Mesothelial cell of epicardium (in vitro differentiated cells): ENCODE measurements around the gene MCEMP1. TPM values are rescaled to one million over a fixed set of nuclear protein-coding genes. Genes with fewer than 3 reads are reported as not detected.

Source experiments
- DNase-seq, 2 experiments: peaks; one replicate each; pipeline ENCODE4 v3.0.0; 2021; ENCODE audit warnings: low spot score in 2 of 2; ENCODE audit not compliant: unreplicated experiment in 2 of 2
- H3K27ac Mint-ChIP-seq: 2 replicates; pipeline ENCODE4 v1.8.0; 2021; ENCODE audit warnings: mixed read lengths
- H3K27me3 Mint-ChIP-seq: 2 replicates; pipeline ENCODE4 v1.8.0; 2021; ENCODE audit warnings: low read depth, mixed read lengths
- H3K36me3 Mint-ChIP-seq: 2 replicates; pipeline ENCODE4 v1.8.0; 2021; ENCODE audit warnings: mixed read lengths
- H3K4me1 Mint-ChIP-seq: 2 replicates; pipeline ENCODE4 v1.8.0; 2021; ENCODE audit warnings: mixed read lengths
- H3K4me3 Mint-ChIP-seq: 2 replicates; pipeline ENCODE4 v1.8.0; 2021; ENCODE audit warnings: mild to moderate bottlenecking, moderate library complexity, mixed read lengths
- H3K9me3 Mint-ChIP-seq: 2 replicates; pipeline ENCODE4 v1.8.0; 2021; ENCODE audit warnings: mixed read lengths
- CTCF ChIP-seq: fragments of 200-600 bp; sonication (generic); IDR thresholded peaks from one replicate; pipeline ENCODE4 v1.5.0; 2021; ENCODE audit warnings: antibody characterized with exemption; ENCODE audit not compliant: unreplicated experiment
- total RNA-seq: library from RNA; stranded (reverse); gene quantifications from 3 replicates; pipeline ENCODE4 v1.2.1, GENCODE V29; 2021

The MCEMP1 gene
- total RNA-seq, 1 donor from 2014 or later: not detected

DNA sequence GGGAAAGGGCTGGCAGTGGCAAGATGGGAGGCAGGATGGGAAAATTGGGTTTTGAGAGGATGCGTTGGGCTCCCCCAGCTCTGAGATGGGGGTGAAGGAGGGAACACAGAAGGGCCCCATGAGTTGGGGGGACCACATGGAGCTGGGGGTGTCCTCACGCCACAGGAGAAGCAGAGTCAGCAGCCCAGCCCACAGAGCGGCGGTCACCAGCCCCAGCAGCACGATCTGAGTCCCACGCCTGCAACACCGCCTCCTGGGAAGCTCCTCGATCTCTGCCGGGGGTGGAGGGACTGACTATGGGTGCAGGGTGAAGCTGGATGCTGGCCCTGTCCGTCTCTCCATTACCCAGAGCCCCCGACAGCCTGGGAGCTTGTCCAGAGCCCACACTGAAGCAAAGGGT is 21.7 kb downstream of the MCEMP1 start:
- H3K4me1 Mint-ChIP-seq: no peaks in the 10 kb centered on the region
- H3K27me3 Mint-ChIP-seq: peaks cover 50% of the 10 kb centered on the region
- no peak for TF ChIP-seq CTCF
- no peak for DNase-seq
- no peaks in the 10 kb centered on the region for H3K9me3 Mint-ChIP-seq
- no peak overlapping the region for H3K27ac Mint-ChIP-seq
- no peak overlapping the region for H3K4me3 Mint-ChIP-seq
- no peaks in the 10 kb centered on the region for H3K36me3 Mint-ChIP-seq

DNA sequence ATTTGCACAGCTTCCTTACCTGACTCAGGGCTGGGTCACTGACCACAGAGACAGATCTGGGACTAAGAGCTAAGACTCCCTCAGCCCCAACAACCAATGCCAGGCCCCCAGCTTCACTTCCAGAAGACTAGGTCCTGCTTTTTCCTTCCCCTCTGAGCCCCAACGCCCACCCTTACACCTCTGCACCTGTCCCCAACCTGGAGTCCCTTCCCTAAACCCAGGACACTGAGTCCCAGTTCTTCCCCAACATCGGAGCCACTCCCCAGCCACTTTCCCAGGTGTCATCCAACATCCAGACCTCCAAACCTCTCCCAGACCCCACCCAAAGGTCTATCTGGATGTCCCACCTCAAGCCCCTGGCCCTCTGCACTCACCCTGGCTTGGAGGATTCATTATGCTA is 22.1 kb downstream of the MCEMP1 start:
- no peak for TF ChIP-seq CTCF
- Mint-ChIP-seq H3K4me3 (no peak overlapping the region), H3K27me3 (peaks cover 53% of the 10 kb centered on the region), H3K27ac (no peak overlapping the region), H3K4me1 (no peaks in the 10 kb centered on the region), H3K36me3 (no peaks in the 10 kb centered on the region), H3K9me3 (no peaks in the 10 kb centered on the region)
- DNase-seq: no peak

GRCh38 chr19:7699417-7700401 is 22.8 kb downstream of the MCEMP1 start:
- Mint-ChIP-seq H3K4me3 (no peak overlapping the region), H3K9me3 (no peaks in the 10 kb centered on the region), H3K27ac (no peak overlapping the region), H3K27me3 (peaks cover 53% of the 10 kb centered on the region), H3K4me1 (no peaks in the 10 kb centered on the region), H3K36me3 (no peaks in the 10 kb centered on the region)
- no peak for DNase-seq
- TF ChIP-seq CTCF: no peak

DNA sequence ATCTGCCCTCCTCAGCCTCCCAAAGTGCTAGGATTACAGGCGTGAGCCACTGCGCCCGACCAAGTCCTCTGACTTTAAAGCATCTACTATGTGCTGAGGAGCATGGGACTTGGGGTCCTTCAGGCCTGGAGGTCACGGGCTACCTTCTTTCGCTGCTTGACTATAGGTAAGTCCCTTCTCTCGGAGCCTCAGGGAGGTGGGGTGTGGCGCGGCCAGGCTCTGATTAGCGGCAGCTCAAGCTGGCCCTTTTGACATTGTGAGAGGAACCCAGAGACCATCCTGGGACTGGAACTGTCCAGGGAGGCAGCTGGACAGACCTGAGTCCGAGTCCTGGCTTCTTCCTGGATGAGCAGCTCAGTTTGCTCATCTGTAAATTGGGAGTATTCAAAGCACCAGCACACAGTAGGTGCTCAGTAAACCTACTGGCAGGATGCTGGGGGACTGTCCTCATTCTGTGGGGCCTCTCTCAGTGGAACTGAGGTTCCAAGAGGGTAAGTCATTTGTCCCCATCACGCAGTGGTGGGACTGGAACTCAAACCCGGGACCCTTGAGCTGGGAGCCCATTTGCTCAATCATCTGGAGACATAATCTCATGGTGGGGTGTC is 24.3 kb downstream of the MCEMP1 start:
- no peaks in the 10 kb centered on the region for H3K9me3 Mint-ChIP-seq
- no peak overlapping the region for H3K4me3 Mint-ChIP-seq
- DNase-seq: no peak
- no peaks in the 10 kb centered on the region for H3K4me1 Mint-ChIP-seq
- H3K36me3 Mint-ChIP-seq: no peaks in the 10 kb centered on the region
- TF ChIP-seq CTCF: no peak
- peaks cover 53% of the 10 kb centered on the region for H3K27me3 Mint-ChIP-seq
- H3K27ac Mint-ChIP-seq: no peak overlapping the region

GRCh38 chr19:7701654-7702457 is 25.0 kb downstream of the MCEMP1 start, which contains the start of gene FCER2:
Gene FCER2 (minus strand): TSS chr19:7702131. CDS start chr19:7699760, 2,371 bp downstream.
- DNase-seq: no peak
- peaks cover 55% of the 10 kb centered on the region for H3K27me3 Mint-ChIP-seq
- H3K9me3 Mint-ChIP-seq: no peaks in the 10 kb centered on the region
- H3K4me3 Mint-ChIP-seq: no peak within 1 kb of the TSS
- H3K36me3 Mint-ChIP-seq: no peaks in the 10 kb centered on the region
- H3K4me1 Mint-ChIP-seq: no peaks in the 10 kb centered on the region
- TF ChIP-seq CTCF: no peak
- H3K27ac Mint-ChIP-seq: no peak within 1 kb of the TSS
